Central memory CD8-positive, alpha-beta T cell (primary cell): ENCODE measurements around the gene C4orf50.

Source experiments
- ATAC-seq: fragments of 150-1000 bp; cut with Tn5 transposase; replicated peaks from 2 replicates; pipeline ENCODE4 v1.10.0; 2022; ENCODE audit warnings: mild to moderate bottlenecking, moderate FRiP score, moderate number of reproducible peaks; ENCODE audit not compliant: poor library complexity, severe bottlenecking; ENCODE audit errors: extremely low read depth
- DNase-seq, 2 donors: peaks; one replicate each; pipeline ENCODE4 v3.0.0; 2021; ENCODE audit warnings: low spot score in 2 of 2
- H3K27ac Mint-ChIP-seq: one replicate; pipeline ENCODE4 v1.8.0; 2022; ENCODE audit warnings: low read depth, mild to moderate bottlenecking, moderate library complexity, mixed read lengths
- H3K27me3 Mint-ChIP-seq: one replicate; pipeline ENCODE4 v1.8.0; 2022; ENCODE audit warnings: mixed read lengths
- H3K36me3 Mint-ChIP-seq: one replicate; pipeline ENCODE4 v1.8.0; 2022; ENCODE audit warnings: mild to moderate bottlenecking, moderate library complexity, mixed read lengths; ENCODE audit not compliant: insufficient read depth
- H3K4me1 Mint-ChIP-seq: one replicate; pipeline ENCODE4 v1.8.0; 2022; ENCODE audit warnings: mixed read lengths
- H3K4me3 Mint-ChIP-seq: one replicate; pipeline ENCODE4 v1.8.0; 2022; ENCODE audit warnings: mild to moderate bottlenecking, moderate library complexity, mixed read lengths
- H3K9me3 Mint-ChIP-seq: one replicate; pipeline ENCODE4 v1.8.0; 2022; ENCODE audit warnings: mixed read lengths

C4orf50 gene

GRCh38 chr4:5976921-5977320 lies 41.3 kb downstream of the C4orf50 start:
- Mint-ChIP-seq H3K4me3 (no peak overlapping the region), H3K27ac (no peak overlapping the region), H3K9me3 (no peaks in the 10 kb centered on the region), H3K36me3 (no peaks in the 10 kb centered on the region), H3K27me3 (no peaks in the 10 kb centered on the region), H3K4me1 (no peaks in the 10 kb centered on the region)
- no peak for DNase-seq
- no peak for ATAC-seq

GRCh38 chr4:5976431-5976830 lies 41.8 kb downstream of the C4orf50 start:
- Mint-ChIP-seq H3K36me3 (no peaks in the 10 kb centered on the region), H3K27ac (no peak overlapping the region), H3K4me1 (no peaks in the 10 kb centered on the region), H3K27me3 (no peaks in the 10 kb centered on the region), H3K4me3 (no peak overlapping the region), H3K9me3 (no peaks in the 10 kb centered on the region)
- ATAC-seq (no peak), DNase-seq (no peak)

GRCh38 chr4:5974321-5974720 lies 43.9 kb downstream of the C4orf50 start:
- Mint-ChIP-seq H3K27ac (no peak overlapping the region), H3K9me3 (no peaks in the 10 kb centered on the region), H3K27me3 (no peaks in the 10 kb centered on the region), H3K4me1 (no peaks in the 10 kb centered on the region), H3K36me3 (no peaks in the 10 kb centered on the region), H3K4me3 (no peak overlapping the region)
- ATAC-seq (no peak), DNase-seq (no peak)

GRCh38 chr4:5973486-5974220 lies 44.6 kb downstream of the C4orf50 start:
- no peak overlapping the region for H3K4me3 Mint-ChIP-seq
- ATAC-seq (no peak), DNase-seq (no peak)
- no peaks in the 10 kb centered on the region for H3K27me3 Mint-ChIP-seq
- no peaks in the 10 kb centered on the region for H3K9me3 Mint-ChIP-seq
- H3K36me3 Mint-ChIP-seq: peaks cover 2% of the 10 kb centered on the region
- no peak overlapping the region for H3K27ac Mint-ChIP-seq
- H3K4me1 Mint-ChIP-seq: no peaks in the 10 kb centered on the region

GRCh38 chr4:5973033-5973432 lies 45.2 kb downstream of the C4orf50 start:
- DNase-seq (no peak), ATAC-seq (no peak)
- Mint-ChIP-seq H3K27me3 (no peaks in the 10 kb centered on the region), H3K4me3 (no peak overlapping the region), H3K27ac (no peak overlapping the region), H3K4me1 (no peaks in the 10 kb centered on the region), H3K9me3 (no peaks in the 10 kb centered on the region), H3K36me3 (peaks cover 5% of the 10 kb centered on the region)

GRCh38 chr4:5972571-5972970 lies 45.7 kb downstream of the C4orf50 start:
- Mint-ChIP-seq H3K27me3 (no peaks in the 10 kb centered on the region), H3K4me1 (no peaks in the 10 kb centered on the region), H3K27ac (no peak overlapping the region), H3K36me3 (peaks cover 5% of the 10 kb centered on the region), H3K9me3 (no peaks in the 10 kb centered on the region), H3K4me3 (no peak overlapping the region)
- DNase-seq (no peak), ATAC-seq (no peak)

- H3K27ac Mint-ChIP-seq: no peak overlapping the region
- H3K36me3 Mint-ChIP-seq: peaks cover 5% of the 10 kb centered on the region
- DNase-seq: no peak
- no peaks in the 10 kb centered on the region for H3K27me3 Mint-ChIP-seq
- no peak overlapping the region for H3K4me3 Mint-ChIP-seq
- no peak for ATAC-seq
- no peaks in the 10 kb centered on the region for H3K4me1 Mint-ChIP-seq
- H3K9me3 Mint-ChIP-seq: no peaks in the 10 kb centered on the region
These were observed 47.2 kb downstream of the C4orf50 start for GRCh38 chr4:5971078-5971450.

- H3K27ac Mint-ChIP-seq: no peak overlapping the region
- H3K4me1 Mint-ChIP-seq: no peaks in the 10 kb centered on the region
- H3K36me3 Mint-ChIP-seq: peaks cover 5% of the 10 kb centered on the region
- no peak overlapping the region for H3K4me3 Mint-ChIP-seq
- no peak for ATAC-seq
- H3K27me3 Mint-ChIP-seq: no peaks in the 10 kb centered on the region
- no peak for DNase-seq
- no peaks in the 10 kb centered on the region for H3K9me3 Mint-ChIP-seq
These were observed 47.7 kb downstream of the C4orf50 start for GRCh38 chr4:5970381-5971077.

- ATAC-seq: no peak
- Mint-ChIP-seq H3K27me3 (no peaks in the 10 kb centered on the region), H3K27ac (no peak overlapping the region), H3K4me1 (no peaks in the 10 kb centered on the region), H3K36me3 (peaks cover 5% of the 10 kb centered on the region), H3K4me3 (no peak overlapping the region), H3K9me3 (no peaks in the 10 kb centered on the region)
- DNase-seq: no peak
These were observed 48.5 kb downstream of the C4orf50 start for GRCh38 chr4:5969777-5970176.

GRCh38 chr4:5969336-5969735 lies 48.9 kb downstream of the C4orf50 start:
- Mint-ChIP-seq H3K27ac (no peak overlapping the region), H3K27me3 (no peaks in the 10 kb centered on the region), H3K4me3 (no peak overlapping the region), H3K36me3 (peaks cover 5% of the 10 kb centered on the region), H3K9me3 (no peaks in the 10 kb centered on the region), H3K4me1 (no peaks in the 10 kb centered on the region)
- ATAC-seq (no peak), DNase-seq (no peak)

- Mint-ChIP-seq H3K27me3 (no peaks in the 10 kb centered on the region), H3K36me3 (peaks cover 5% of the 10 kb centered on the region), H3K4me3 (no peak overlapping the region), H3K9me3 (no peaks in the 10 kb centered on the region), H3K27ac (no peak overlapping the region), H3K4me1 (no peaks in the 10 kb centered on the region)
- ATAC-seq (no peak), DNase-seq (no peak)
These were observed 50.0 kb downstream of the C4orf50 start for GRCh38 chr4:5968246-5968645.

- no peaks in the 10 kb centered on the region for H3K4me1 Mint-ChIP-seq
- no peaks in the 10 kb centered on the region for H3K27me3 Mint-ChIP-seq
- H3K9me3 Mint-ChIP-seq: no peaks in the 10 kb centered on the region
- H3K27ac Mint-ChIP-seq: no peak overlapping the region
- peaks cover 5% of the 10 kb centered on the region for H3K36me3 Mint-ChIP-seq
- no peak for ATAC-seq
- H3K4me3 Mint-ChIP-seq: no peak overlapping the region
- DNase-seq: no peak
These were observed 50.4 kb downstream of the C4orf50 start for GRCh38 chr4:5967783-5968182.

- H3K9me3 Mint-ChIP-seq: no peaks in the 10 kb centered on the region
- no peak overlapping the region for H3K27ac Mint-ChIP-seq
- no peaks in the 10 kb centered on the region for H3K27me3 Mint-ChIP-seq
- peaks cover 7% of the 10 kb centered on the region for H3K36me3 Mint-ChIP-seq
- DNase-seq: no peak
- H3K4me1 Mint-ChIP-seq: no peaks in the 10 kb centered on the region
- H3K4me3 Mint-ChIP-seq: no peak overlapping the region
- ATAC-seq: no peak
These were observed 53.0 kb downstream of the C4orf50 start for GRCh38 chr4:5965225-5965624.
